GM12801 (cell line): Measurements from ENCODE around the gene ADAM11.

Source experiments
- TF ChIP-seq, protein P1 (sequence below): IDR thresholded peaks from one replicate; pipeline ENCODE4 v1.5.1; 2011; ENCODE audit warnings: control low read depth; ENCODE audit not compliant: insufficient read length; ENCODE audit errors: extremely low read depth

The ADAM11 gene

DNA sequence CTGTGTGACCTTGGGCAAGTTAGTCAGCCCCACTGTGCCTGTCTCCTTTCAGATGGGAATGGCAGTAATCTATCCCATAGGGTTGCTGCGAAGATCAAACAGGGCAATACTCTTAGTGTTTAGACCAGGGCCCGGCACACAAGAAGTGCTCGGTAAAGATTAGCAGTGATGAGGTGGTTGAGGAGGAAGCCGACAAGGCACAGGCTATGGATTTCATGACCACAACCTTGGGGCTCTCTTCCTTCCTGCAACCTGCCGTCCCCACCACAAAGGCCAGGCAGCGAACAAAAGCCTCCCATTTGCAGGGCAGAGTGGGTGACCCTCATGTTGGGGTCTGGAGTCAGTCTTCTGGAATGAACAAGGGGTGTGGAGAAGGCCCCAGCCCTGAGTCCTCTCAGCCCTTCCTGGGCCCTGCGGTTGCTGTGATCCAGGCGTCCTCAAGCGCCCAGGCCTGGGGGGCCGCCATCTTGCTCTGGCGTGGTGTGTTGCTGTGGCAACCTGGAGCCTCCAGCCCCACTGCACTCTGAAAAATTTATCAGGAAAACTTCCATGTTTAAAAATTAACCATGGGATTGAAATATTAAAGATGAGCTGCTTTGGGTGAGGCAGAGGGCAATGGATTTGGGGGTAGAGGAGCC lies 9.8 kb downstream of the ADAM11 start:
- TF ChIP-seq, protein P1, sequence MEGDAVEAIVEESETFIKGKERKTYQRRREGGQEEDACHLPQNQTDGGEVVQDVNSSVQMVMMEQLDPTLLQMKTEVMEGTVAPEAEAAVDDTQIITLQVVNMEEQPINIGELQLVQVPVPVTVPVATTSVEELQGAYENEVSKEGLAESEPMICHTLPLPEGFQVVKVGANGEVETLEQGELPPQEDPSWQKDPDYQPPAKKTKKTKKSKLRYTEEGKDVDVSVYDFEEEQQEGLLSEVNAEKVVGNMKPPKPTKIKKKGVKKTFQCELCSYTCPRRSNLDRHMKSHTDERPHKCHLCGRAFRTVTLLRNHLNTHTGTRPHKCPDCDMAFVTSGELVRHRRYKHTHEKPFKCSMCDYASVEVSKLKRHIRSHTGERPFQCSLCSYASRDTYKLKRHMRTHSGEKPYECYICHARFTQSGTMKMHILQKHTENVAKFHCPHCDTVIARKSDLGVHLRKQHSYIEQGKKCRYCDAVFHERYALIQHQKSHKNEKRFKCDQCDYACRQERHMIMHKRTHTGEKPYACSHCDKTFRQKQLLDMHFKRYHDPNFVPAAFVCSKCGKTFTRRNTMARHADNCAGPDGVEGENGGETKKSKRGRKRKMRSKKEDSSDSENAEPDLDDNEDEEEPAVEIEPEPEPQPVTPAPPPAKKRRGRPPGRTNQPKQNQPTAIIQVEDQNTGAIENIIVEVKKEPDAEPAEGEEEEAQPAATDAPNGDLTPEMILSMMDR = no peak

- TF ChIP-seq, protein P1 = no peak
These were observed 10.4 kb downstream of the ADAM11 start for GRCh38 chr17:44769230-44769629.

GRCh38 chr17:44769647-44770084 lies 10.9 kb downstream of the ADAM11 start:
- TF ChIP-seq, protein P1 = no peak

DNA sequence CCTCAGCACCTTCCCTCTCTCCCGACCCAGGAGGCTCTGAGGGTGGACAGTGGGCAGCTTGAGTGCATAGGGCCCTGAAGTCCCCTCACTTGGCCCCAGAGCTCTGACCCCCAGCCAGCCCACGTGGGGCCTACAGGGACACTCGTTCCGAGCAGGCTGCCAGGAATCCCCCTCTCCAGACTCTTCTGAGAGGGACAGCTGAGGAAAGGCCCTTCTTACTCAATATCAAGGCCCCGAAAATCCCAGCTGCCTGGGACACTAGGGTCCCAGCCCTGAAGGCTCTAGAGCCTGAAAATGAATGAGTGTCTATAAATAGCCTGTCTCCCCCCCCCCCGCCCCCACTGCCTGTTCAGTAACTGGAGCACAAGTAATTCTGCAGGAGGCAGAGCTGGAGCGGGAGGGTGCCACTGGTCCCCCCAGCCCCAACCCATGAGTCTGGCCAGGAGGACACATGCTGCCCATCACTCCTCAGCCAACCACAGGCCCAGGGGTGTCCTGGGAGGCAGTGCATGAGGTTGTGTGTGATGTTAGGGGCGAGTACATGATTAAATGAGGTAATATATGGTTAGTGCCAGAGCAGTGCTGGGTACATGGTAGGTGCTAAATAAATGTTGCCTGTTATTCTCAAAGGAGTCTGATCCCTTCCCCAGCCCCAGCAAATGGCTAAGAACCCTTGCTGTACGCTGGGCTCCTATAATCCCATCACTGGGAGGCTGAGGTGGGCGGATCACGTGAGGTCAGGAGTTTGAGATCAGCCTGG lies 11.6 kb downstream of the ADAM11 start:
- TF ChIP-seq, protein P1 = no peak

GRCh38 chr17:44772308-44773045 lies 13.7 kb downstream of the ADAM11 start:
- TF ChIP-seq, protein P1 = no peak

DNA sequence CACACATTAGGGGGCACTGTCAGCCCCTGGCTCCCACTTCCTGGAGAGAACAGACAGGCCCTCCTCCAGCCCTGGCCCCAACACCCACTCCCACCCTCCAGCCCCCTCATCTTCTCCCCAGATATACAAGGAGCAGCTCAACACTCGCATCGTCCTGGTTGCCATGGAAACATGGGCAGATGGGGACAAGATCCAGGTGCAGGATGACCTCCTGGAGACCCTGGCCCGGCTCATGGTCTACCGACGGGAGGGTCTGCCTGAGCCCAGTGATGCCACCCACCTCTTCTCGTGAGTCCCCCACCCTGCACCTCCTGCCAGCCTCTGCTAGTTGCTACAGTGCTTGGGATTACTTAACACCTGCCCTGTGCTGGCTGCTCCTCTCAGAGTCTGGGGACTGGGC lies 14.4 kb downstream of the ADAM11 start:
- TF ChIP-seq, protein P1 = no peak
